Measurements from ENCODE around the gene ISG15.

Gene ISG15

GRCh38 chr1:980137-980571 is 33.1 kb upstream of the ISG15 start:
- no peak for DNase-seq (ENCODE audit: low read depth, low spot score)
- no peak for TF ChIP-seq CTCF (IDR thresholded peaks at IDR 0.05; ENCODE audit: insufficient read depth, low read length, missing control alignments)
- ChIA-PET CTCF (interaction anchor here (5.0 to 7.8 kb wide), 4 partner anchors 12 to 311 kb away, joined by 21 to 152 read pairs (median 94); partner anchors contain the start of gene HES4), POLR2A (no interaction called here)
- H3K4me3 ChIP-seq (ENCODE audit: low read depth, low read length) = no peak overlapping the region

DNA sequence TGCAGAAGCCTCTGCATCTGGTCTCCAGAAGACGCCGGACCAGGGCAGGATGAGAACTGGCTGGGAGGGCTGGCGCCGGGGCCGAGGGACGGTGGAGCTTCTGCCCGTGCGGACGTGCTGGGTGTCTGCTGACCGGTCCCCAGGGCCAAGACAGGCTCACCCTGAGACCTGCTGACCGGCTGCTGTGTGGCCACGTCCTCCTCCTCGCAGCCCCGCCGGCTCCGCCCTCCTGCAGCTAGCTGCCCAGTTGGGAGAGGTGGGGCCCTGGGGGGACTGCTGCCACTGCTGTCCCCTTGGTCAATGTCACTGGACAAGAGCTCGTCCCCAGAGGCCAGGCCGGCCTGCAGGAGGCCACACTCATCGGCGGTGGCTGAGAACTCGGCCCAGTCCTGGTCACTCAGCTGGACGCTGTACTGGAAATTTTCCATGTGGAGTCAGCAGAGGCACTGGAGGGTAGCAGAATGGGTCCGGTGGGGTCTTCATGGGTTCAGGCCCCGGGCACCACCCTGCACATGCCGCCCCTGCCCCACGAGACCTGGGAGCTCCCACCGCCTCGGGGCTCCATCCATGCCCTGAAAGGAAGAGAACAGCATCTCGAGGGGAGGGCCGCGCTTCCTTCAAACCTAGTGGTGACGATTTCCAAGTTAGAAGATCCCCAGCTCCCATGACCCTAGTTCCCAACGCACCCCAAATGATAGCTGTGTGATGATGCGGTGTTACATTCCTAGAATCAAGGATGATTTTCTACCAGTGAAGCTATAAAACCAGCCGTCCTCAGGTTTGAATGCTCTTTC is 32.5 kb upstream of the ISG15 start:
- CTCF ChIA-PET = interaction anchor here (0.7 to 7.8 kb wide), 8 partner anchors 9 to 310 kb away, joined by 3 to 152 read pairs (median 25); partner anchors contain the start of gene HES4
- no peak for DNase-seq (ENCODE audit: low read depth, low spot score)
- TF ChIP-seq CTCF (IDR thresholded peaks at IDR 0.05; ENCODE audit: insufficient read depth, low read length, missing control alignments) = no peak
- POLR2A ChIA-PET = no interaction called here
- H3K4me3 ChIP-seq (ENCODE audit: low read depth, low read length) = no peak overlapping the region

DNA sequence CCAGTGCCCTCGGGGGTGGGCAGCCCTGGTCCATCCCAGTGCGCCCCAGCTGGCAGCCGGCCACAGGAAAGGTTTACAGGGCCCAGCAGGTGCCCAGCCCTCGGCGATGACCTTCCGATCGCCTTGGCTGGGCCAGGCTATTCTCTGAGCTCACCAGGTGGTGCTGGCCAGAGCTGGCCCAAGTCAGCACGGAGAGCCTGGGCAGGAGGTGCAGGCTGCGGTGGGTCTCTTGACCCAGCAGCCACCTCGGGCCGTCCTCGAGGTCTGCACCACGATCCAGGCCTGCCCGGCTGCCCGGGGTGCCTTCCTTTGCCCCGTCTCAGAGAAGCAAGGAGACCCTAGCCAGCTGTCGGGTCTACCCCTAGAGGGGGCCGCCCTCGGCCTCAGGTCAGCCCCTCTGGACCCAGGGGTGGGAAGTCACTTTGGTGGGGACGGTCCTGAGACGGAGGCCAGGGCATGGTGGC is 31.8 kb upstream of the ISG15 start:
- ChIA-PET POLR2A (no interaction called here), CTCF (interaction anchor here (0.7 to 7.8 kb wide), 9 partner anchors 10 to 309 kb away, joined by 3 to 152 read pairs (median 23); partner anchors contain the start of genes HES4 and ISG15)
- no peak for DNase-seq (ENCODE audit: low read depth, low spot score)
- no peak overlapping the region for H3K4me3 ChIP-seq (ENCODE audit: low read depth, low read length)
- no peak for TF ChIP-seq CTCF (IDR thresholded peaks at IDR 0.05; ENCODE audit: insufficient read depth, low read length, missing control alignments)

- ChIA-PET CTCF (interaction anchor here (0.6 to 7.8 kb wide), 11 partner anchors 7 to 313 kb away, joined by 3 to 152 read pairs (median 23); partner anchors contain the start of genes HES4 and ISG15), POLR2A (no interaction called here)
- H3K4me3 ChIP-seq (ENCODE audit: low read depth, low read length) = no peak within 1 kb of the TSS
- no peak for TF ChIP-seq CTCF (IDR thresholded peaks at IDR 0.05; ENCODE audit: insufficient read depth, low read length, missing control alignments)
- no peak for DNase-seq (ENCODE audit: low read depth, low spot score)
Observed at GRCh38 chr1:981955-982558, 31.2 kb upstream of the ISG15 start, which contains the start of gene PERM1. Gene PERM1, minus strand, starts transcription at chr1:982093. Its CDS starts 1,064 bp downstream, at chr1:981029.

GRCh38 chr1:982765-983436 is 30.4 kb upstream of the ISG15 start:
- POLR2A ChIA-PET = no interaction called here
- CTCF ChIA-PET = interaction anchor here (0.9 to 7.8 kb wide), 17 partner anchors 8 to 308 kb away, joined by 3 to 152 read pairs (median 10); partner anchors contain the start of genes HES4 and ISG15
- TF ChIP-seq CTCF (IDR thresholded peaks at IDR 0.05; ENCODE audit: insufficient read depth, low read length, missing control alignments) = no peak

More at GRCh38 chr1:982765-983436, 30.4 kb upstream of the ISG15 start:
- no peak for DNase-seq (ENCODE audit: low read depth, low spot score)
- no peak overlapping the region for H3K4me3 ChIP-seq (ENCODE audit: low read depth, low read length)

Data from AG04449 (cell line).